Central memory CD8-positive, alpha-beta T cell (primary cell): ENCODE data around the gene IL10RA.

ENCODE experiments used
- ATAC-seq: fragments of 150-1000 bp; cut with Tn5 transposase; replicated peaks from 2 replicates; pipeline ENCODE4 v1.10.0; 2022; ENCODE audit warnings: mild to moderate bottlenecking, moderate FRiP score, moderate number of reproducible peaks; ENCODE audit not compliant: poor library complexity, severe bottlenecking; ENCODE audit errors: extremely low read depth
- DNase-seq, 2 donors: peaks; one replicate each; pipeline ENCODE4 v3.0.0; 2021; ENCODE audit warnings: low spot score in 2 of 2
- H3K27ac Mint-ChIP-seq: one replicate; pipeline ENCODE4 v1.8.0; 2022; ENCODE audit warnings: low read depth, mild to moderate bottlenecking, moderate library complexity, mixed read lengths
- H3K27me3 Mint-ChIP-seq: one replicate; pipeline ENCODE4 v1.8.0; 2022; ENCODE audit warnings: mixed read lengths
- H3K36me3 Mint-ChIP-seq: one replicate; pipeline ENCODE4 v1.8.0; 2022; ENCODE audit warnings: mild to moderate bottlenecking, moderate library complexity, mixed read lengths; ENCODE audit not compliant: insufficient read depth
- H3K4me1 Mint-ChIP-seq: one replicate; pipeline ENCODE4 v1.8.0; 2022; ENCODE audit warnings: mixed read lengths
- H3K4me3 Mint-ChIP-seq: one replicate; pipeline ENCODE4 v1.8.0; 2022; ENCODE audit warnings: mild to moderate bottlenecking, moderate library complexity, mixed read lengths
- H3K9me3 Mint-ChIP-seq: one replicate; pipeline ENCODE4 v1.8.0; 2022; ENCODE audit warnings: mixed read lengths

The IL10RA gene

GRCh38 chr11:117949062-117949461 is 37.1 kb upstream of the IL10RA start:
- DNase-seq (no peak), ATAC-seq (no peak)
- H3K27me3 Mint-ChIP-seq: no peaks in the 10 kb centered on the region
- H3K4me1 Mint-ChIP-seq: peaks cover 82% of the 10 kb centered on the region
- H3K4me3 Mint-ChIP-seq: peak overlapping the region; percentile 85
- H3K36me3 Mint-ChIP-seq: peaks cover 7% of the 10 kb centered on the region
- H3K27ac Mint-ChIP-seq: peak overlapping the region; percentile 88
- no peaks in the 10 kb centered on the region for H3K9me3 Mint-ChIP-seq

DNA sequence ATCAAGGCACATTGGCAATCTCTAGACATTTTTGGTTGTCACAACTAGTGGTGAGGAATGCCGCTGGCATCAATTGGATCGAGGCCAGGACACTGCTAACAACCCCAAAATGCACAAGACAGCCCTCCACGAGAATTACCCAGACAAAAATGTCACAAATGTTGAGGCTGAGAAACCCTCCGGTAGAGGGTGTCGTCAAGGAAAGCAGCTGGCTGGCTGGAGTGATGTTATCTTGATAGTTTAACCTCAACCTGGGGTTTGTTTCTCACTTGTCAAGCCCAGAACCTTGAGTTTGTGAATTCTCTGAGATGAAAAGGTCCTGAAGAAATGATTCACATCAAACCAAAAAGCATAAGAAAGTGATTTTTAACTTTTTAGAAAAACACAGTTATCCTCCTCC is 35.9 kb upstream of the IL10RA start:
- Mint-ChIP-seq H3K9me3 (no peaks in the 10 kb centered on the region), H3K36me3 (peaks cover 7% of the 10 kb centered on the region), H3K27ac (peak overlapping the region; percentile 88), H3K4me1 (peaks cover 76% of the 10 kb centered on the region), H3K4me3 (peak overlapping the region; percentile 85), H3K27me3 (no peaks in the 10 kb centered on the region)
- ATAC-seq (peak; percentile 72), DNase-seq (peak; percentile 45 to 70)

- no peaks in the 10 kb centered on the region for H3K27me3 Mint-ChIP-seq
- peak; percentile 65 for ATAC-seq
These were observed 34.9 kb upstream of the IL10RA start for GRCh38 chr11:117950993-117951961.

DNA sequence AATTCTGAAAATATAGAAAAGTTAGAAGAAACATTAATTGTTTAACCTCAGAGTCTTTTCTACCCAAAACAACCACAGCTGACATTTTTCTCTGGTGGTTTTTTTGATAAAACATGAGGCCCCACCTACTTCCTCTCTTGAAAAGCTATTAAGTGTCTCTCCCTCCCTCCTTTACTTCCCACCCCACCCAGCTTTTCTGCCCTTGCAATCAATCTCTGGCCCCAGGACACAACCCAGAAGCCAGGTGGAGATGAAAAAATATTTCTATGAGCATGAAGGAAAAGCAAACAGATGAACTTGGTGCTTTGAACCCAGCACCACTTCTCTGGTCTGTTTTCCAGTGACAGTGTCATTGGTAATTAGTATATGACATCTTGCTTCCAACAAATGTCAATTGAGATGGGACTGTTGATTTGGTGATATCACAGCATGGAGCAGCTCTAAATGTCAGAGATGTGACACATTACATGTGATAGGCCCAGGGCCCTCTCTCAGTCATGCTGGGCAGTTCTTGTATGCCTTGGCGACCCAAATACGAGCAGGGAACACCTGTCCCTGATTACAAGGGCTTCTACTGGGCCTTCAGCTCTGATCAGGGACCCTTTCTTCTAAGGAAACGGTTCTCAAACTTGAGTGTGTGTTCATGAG is 33.0 kb upstream of the IL10RA start:
- no peak overlapping the region for H3K27ac Mint-ChIP-seq
- H3K4me3 Mint-ChIP-seq: peak overlapping the region; percentile 85
- peaks cover 7% of the 10 kb centered on the region for H3K9me3 Mint-ChIP-seq
- H3K4me1 Mint-ChIP-seq: peaks cover 76% of the 10 kb centered on the region
- H3K27me3 Mint-ChIP-seq: no peaks in the 10 kb centered on the region
- ATAC-seq (peak; percentile 15), DNase-seq (no peak)
- H3K36me3 Mint-ChIP-seq: peaks cover 7% of the 10 kb centered on the region

More at GRCh38 chr11:117950993-117951961, 34.9 kb upstream of the IL10RA start:
- Mint-ChIP-seq H3K4me1 (peaks cover 78% of the 10 kb centered on the region), H3K36me3 (peaks cover 7% of the 10 kb centered on the region), H3K27ac (peak overlapping the region; percentile 88), H3K4me3 (peak overlapping the region; percentile 85), H3K9me3 (no peaks in the 10 kb centered on the region)
- DNase-seq: peak in 1 of 2 donors; percentile 39

DNA sequence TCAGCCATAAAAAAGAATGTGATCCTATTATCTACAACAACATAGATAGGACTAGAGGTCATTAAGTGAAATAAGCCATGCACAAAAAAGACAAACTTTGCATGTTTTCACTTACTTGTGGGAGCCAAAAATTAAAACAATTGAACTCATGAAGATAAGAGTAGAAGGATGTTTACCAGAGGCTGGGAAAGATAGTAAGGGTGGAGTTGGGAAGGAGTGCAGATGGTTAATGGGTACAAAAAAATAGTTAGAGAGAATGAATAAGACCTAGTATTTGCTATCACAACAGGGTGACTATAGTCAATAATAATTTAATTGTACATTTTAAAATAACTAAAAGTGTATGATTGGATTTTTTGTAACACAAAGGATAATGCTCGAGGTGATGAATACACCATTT is 27.2 kb upstream of the IL10RA start:
- Mint-ChIP-seq H3K27ac (no peak overlapping the region), H3K36me3 (peaks cover 2% of the 10 kb centered on the region), H3K4me3 (no peak overlapping the region), H3K4me1 (peaks cover 47% of the 10 kb centered on the region), H3K9me3 (peaks cover 17% of the 10 kb centered on the region), H3K27me3 (no peaks in the 10 kb centered on the region)
- ATAC-seq: no peak
- no peak for DNase-seq

GRCh38 chr11:117959438-117960149 is 26.6 kb upstream of the IL10RA start:
- peak overlapping the region; percentile 9 for H3K27ac Mint-ChIP-seq
- H3K4me1 Mint-ChIP-seq: peaks cover 44% of the 10 kb centered on the region
- H3K9me3 Mint-ChIP-seq: peaks cover 17% of the 10 kb centered on the region
- H3K27me3 Mint-ChIP-seq: no peaks in the 10 kb centered on the region
- no peak for DNase-seq
- no peak overlapping the region for H3K4me3 Mint-ChIP-seq
- no peak for ATAC-seq
- H3K36me3 Mint-ChIP-seq: peaks cover 2% of the 10 kb centered on the region

GRCh38 chr11:117960406-117960805 is 25.8 kb upstream of the IL10RA start:
- ATAC-seq (no peak), DNase-seq (no peak)
- Mint-ChIP-seq H3K36me3 (peaks cover 2% of the 10 kb centered on the region), H3K27ac (peak overlapping the region; percentile 9), H3K4me3 (no peak overlapping the region), H3K4me1 (peaks cover 44% of the 10 kb centered on the region), H3K9me3 (peaks cover 17% of the 10 kb centered on the region), H3K27me3 (no peaks in the 10 kb centered on the region)

DNA sequence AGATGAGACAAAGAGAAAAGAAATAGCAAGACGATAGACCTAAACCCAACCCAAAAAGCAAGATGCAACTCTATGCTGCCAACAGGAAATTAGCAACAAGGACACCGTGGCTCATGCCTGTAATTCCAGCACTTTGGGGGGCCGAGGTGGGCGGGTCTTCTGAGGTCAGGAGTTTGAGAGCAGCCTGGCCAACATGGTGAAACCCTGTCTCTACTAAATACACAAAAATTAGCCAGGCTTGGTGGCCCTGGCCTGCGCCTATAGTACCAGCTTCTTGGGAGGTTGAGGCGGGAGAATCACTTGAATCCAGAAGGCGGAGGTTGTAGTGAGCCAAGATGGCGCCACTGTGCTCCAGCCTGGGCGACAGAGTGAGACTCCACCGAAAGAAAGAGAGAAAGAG is 24.3 kb upstream of the IL10RA start:
- ATAC-seq (no peak), DNase-seq (no peak)
- Mint-ChIP-seq H3K36me3 (peaks cover 2% of the 10 kb centered on the region), H3K27me3 (no peaks in the 10 kb centered on the region), H3K27ac (no peak overlapping the region), H3K4me3 (no peak overlapping the region), H3K4me1 (peaks cover 37% of the 10 kb centered on the region), H3K9me3 (peaks cover 16% of the 10 kb centered on the region)

- Mint-ChIP-seq H3K4me1 (peaks cover 35% of the 10 kb centered on the region), H3K27ac (no peak overlapping the region), H3K9me3 (peaks cover 10% of the 10 kb centered on the region), H3K36me3 (peaks cover 2% of the 10 kb centered on the region), H3K27me3 (no peaks in the 10 kb centered on the region), H3K4me3 (no peak overlapping the region)
- no peak for ATAC-seq
- no peak for DNase-seq
These were observed 23.4 kb upstream of the IL10RA start for GRCh38 chr11:117962826-117963225.

DNA sequence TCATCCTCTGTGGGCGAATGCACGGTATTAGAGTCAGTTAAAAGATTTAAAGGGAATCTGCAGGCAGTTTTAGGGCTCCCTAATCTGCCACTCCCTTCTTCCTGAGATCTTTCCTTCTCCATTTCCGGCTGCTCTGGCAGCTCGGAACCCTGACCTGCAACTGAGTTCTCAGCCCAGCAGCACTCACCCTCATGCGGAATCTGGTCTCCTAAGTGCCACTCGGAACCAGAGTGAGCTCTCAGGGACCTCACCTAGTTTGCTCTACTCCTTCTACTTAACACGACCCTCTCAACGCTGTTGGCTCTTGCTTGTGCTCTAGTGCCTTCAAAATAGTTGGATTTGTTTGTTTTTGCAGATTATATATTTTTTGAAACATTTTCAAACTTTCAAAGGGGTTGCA is 19.3 kb upstream of the IL10RA start:
- Mint-ChIP-seq H3K27ac (peak overlapping the region; percentile 33), H3K36me3 (no peaks in the 10 kb centered on the region), H3K27me3 (no peaks in the 10 kb centered on the region), H3K9me3 (no peaks in the 10 kb centered on the region), H3K4me1 (peaks cover 40% of the 10 kb centered on the region), H3K4me3 (no peak overlapping the region)
- no peak for DNase-seq
- ATAC-seq: no peak

GRCh38 chr11:117969160-117969991 is 16.8 kb upstream of the IL10RA start:
- Mint-ChIP-seq H3K4me1 (peaks cover 60% of the 10 kb centered on the region), H3K27ac (peak overlapping the region; percentile 73), H3K27me3 (no peaks in the 10 kb centered on the region), H3K36me3 (no peaks in the 10 kb centered on the region), H3K9me3 (no peaks in the 10 kb centered on the region), H3K4me3 (peak overlapping the region; percentile 63)
- ATAC-seq (peak; percentile 64), DNase-seq (no peak)
